Spleen (tissue), 11 donors: ENCODE data around the gene ENPP6. TPM values are rescaled to one million over a fixed set of nuclear protein-coding genes. Genes with fewer than 3 reads are reported as not detected.
A peak's percentile ranks its signal among the peaks of the same experiment; 100 is the strongest.

Source experiments
- DNase-seq: peaks from one replicate; pipeline ENCODE4 v3.0.0-alpha.2; 2020
- H3K27ac ChIP-seq, 8 donors: fragments of 200-600 bp; sonication (generic) in 7 of 8; 1 replicate in 4 of 8; 2 replicates in 4 of 8; pipeline versions ENCODE4 v1.5.0 to v1.8.0; 2016 to 2021; ENCODE audit warnings: inconsistent platforms in 4 of 8, mild to moderate bottlenecking in 4 of 8, moderate library complexity in 1 of 8
- H3K27me3 ChIP-seq, 7 donors: fragments of 200-600 bp; sonication (generic) in 6 of 7; replicated peaks in 1 of 7; 1 replicate in 4 of 7; 2 replicates in 3 of 7; pipeline versions ENCODE4 v1.5.0 to v1.8.0; 2016 to 2021; ENCODE audit warnings: inconsistent platforms in 3 of 7, mild to moderate bottlenecking in 1 of 7
- H3K36me3 ChIP-seq, 6 donors: fragments of 200-600 bp; sonication (generic) in 5 of 6; 1 replicate in 4 of 6; 2 replicates in 2 of 6; pipeline versions ENCODE4 v1.5.0 to v1.8.0; 2016 to 2021; ENCODE audit warnings: inconsistent platforms in 2 of 6
- H3K4me1 ChIP-seq, 6 donors: fragments of 200-600 bp; sonication (generic) in 5 of 6; 1 replicate in 3 of 6; 2 replicates in 3 of 6; pipeline versions ENCODE4 v1.5.0 to v1.8.0; 2016 to 2021; ENCODE audit warnings: inconsistent platforms in 3 of 6
- H3K4me3 ChIP-seq, 8 donors: fragments of 200-600 bp; sonication (generic) in 7 of 8; 1 replicate in 4 of 8; 2 replicates in 4 of 8; pipeline versions ENCODE4 v1.5.0 to v1.8.0; 2016 to 2021; ENCODE audit warnings: inconsistent platforms in 4 of 8, mild to moderate bottlenecking in 4 of 8, moderate library complexity in 2 of 8
- H3K9me3 ChIP-seq, 8 donors: fragments of 200-600 bp; sonication (generic) in 7 of 8; 1 replicate in 4 of 8; 2 replicates in 4 of 8; pipeline versions ENCODE4 v1.5.0 to v1.8.0; 2016 to 2021; ENCODE audit warnings: inconsistent platforms in 4 of 8
- POLR2A ChIP-seq, 3 donors: fragments of 450-650 bp; IDR thresholded peaks; one replicate each; pipeline ENCODE4 v1.5.1; 2017; ENCODE audit warnings: antibody characterized with exemption in 3 of 3, mild to moderate bottlenecking in 1 of 3
- POLR2AphosphoS5 ChIP-seq, 3 donors: sonication (generic); formaldehyde crosslinking; IDR thresholded peaks; one replicate each; pipeline ENCODE4 v1.5.1; 2017; ENCODE audit warnings: antibody characterized with exemption in 3 of 3
- WGBS, 5 donors: extraction: QIAGEN DNeasy Blood & Tissue Kit in 3 of 5; methylation state at CpG; one replicate each; pipeline versions ENCODE4 v1.1.5 to v1.1.7; 2013 to 2018; 5-methylcytosine and 5-hydroxymethylcytosine counted together
- intact Hi-C: fragments of 100-400 bp; cut with DNase I; formaldehyde crosslinking; loops from one replicate; pipeline ENCODE4 v1.15.0; 2023; ENCODE audit warnings: low total_unique reads
- polyA plus RNA-seq, 3 donors: library from polyadenylated mRNA; stranded (reverse); fragments of 200-250 nt; gene quantifications; one replicate each; pipeline ENCODE4 v1.2.1, GENCODE V29; 2013
- total RNA-seq, 7 donors: library from RNA; depleted of rRNA in 3 of 7; stranded (reverse); fragments of >200 nt in 3 of 7; fragmentation: NEBNext Ultra II Directional in 4 of 7; extraction: Animal tissue kit (Norgen Biotek cat#: 25700) in 4 of 7; gene quantifications; one replicate each; pipeline versions ENCODE4 v1.1.0 to v1.2.1, GENCODE V29; 2016 to 2021
- TF ChIP-seq, protein P1 (sequence below), 11 experiments: fragments of 200-600 bp in 7 of 11; fragments of 450-650 bp in 4 of 11; sonication (generic) in 4 of 11; IDR thresholded peaks in 8 of 11; conservative IDR thresholded peaks in 3 of 11; 1 replicate in 7 of 11; 2 replicates in 4 of 11; pipeline versions ENCODE4 v1.4.0 to v1.8.0; 2016 to 2021; ENCODE audit warnings: antibody characterized with exemption in 11 of 11, inconsistent platforms in 4 of 11, mild to moderate bottlenecking in 1 of 11
- donor health status: healthy with polysubstance abuse.
- donor health status: DM: no; HTN: no; CAD: no; lungs with moderate emphysema.
- donor health status: DM: no; HTN: no; CAD: no.
- donor health status: Bipolar disorder and iron deficiency.
- donor health status: healthy.
- donor health status: DM: no; HTN: no; CAD: no.
- donor health status: DM: yes; HTN: yes; CAD: no.

Gene ENPP6
- total and polyA plus RNA-seq, 10 donors, result 0.23 to 2.4 (median 1.1) TPM

DNA sequence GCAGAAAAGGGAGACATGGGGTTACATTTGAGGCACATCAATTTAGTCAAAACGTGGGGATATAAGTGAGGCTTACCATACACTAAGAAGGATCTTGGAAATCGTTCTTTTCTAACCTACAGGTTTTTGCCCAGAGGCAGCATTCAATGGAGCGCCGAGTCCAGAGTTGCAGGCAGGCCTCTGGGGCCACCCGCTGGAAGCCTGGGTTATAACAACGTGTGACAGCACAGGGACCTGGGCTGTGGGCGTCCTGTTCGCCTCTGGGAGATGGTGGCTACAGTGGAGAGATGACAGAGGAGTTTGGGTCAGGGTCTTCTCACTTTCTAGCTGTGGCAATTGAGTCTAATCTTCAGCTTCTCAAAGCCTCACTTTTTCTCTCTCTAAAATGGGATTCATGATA lies 53.9 kb downstream of the ENPP6 start:
- 6 to 38% (median 30%) methylated on average over 8 of the region's 8 CpGs for WGBS, 5 donors
- Histone ChIP-seq H3K36me3 (no peaks in the 10 kb centered on the region), H3K4me1 (peaks cover 3 to 11% (median 8%) of the 10 kb centered on the region in 6 donors), H3K4me3 (no peak overlapping the region), H3K27ac (no peak overlapping the region), H3K27me3 (peaks cover 0 to 69% (median 5%) of the 10 kb centered on the region in 7 donors), H3K9me3 (no peaks in the 10 kb centered on the region)
- DNase-seq, result no peak
- intact Hi-C loops, result no loop called here
- TF ChIP-seq POLR2AphosphoS5 (IDR thresholded peaks at IDR 0.05), result no peak
- TF ChIP-seq, protein P1, sequence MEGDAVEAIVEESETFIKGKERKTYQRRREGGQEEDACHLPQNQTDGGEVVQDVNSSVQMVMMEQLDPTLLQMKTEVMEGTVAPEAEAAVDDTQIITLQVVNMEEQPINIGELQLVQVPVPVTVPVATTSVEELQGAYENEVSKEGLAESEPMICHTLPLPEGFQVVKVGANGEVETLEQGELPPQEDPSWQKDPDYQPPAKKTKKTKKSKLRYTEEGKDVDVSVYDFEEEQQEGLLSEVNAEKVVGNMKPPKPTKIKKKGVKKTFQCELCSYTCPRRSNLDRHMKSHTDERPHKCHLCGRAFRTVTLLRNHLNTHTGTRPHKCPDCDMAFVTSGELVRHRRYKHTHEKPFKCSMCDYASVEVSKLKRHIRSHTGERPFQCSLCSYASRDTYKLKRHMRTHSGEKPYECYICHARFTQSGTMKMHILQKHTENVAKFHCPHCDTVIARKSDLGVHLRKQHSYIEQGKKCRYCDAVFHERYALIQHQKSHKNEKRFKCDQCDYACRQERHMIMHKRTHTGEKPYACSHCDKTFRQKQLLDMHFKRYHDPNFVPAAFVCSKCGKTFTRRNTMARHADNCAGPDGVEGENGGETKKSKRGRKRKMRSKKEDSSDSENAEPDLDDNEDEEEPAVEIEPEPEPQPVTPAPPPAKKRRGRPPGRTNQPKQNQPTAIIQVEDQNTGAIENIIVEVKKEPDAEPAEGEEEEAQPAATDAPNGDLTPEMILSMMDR (IDR thresholded peaks at IDR 0.05 in 8 of 11, conservative IDR thresholded peaks at IDR 0.05 in 3 of 11), result peak in 7 of 11 experiments; percentile 21 to 55 (median 47)

DNA sequence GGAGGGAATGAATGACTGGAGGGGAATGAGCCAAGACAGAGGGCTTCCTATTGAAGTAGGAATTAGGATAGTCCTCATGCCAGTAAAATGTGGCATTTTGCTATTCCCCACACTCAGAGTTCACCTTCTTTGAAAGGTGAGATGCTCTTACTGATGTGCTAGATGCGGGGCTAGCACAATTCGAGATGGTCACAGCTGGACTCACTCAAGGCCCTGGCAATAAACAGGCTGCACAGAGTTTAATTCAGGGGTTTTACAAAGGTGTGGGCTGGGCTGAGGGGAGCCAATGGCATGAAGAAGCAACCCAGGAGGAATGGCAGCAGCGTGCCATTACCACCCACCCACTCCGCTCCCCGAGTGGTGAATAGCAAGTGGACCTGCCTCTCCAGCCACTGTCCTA lies 55.1 kb downstream of the ENPP6 start:
- TF ChIP-seq POLR2AphosphoS5 (IDR thresholded peaks at IDR 0.05), result no peak
- TF ChIP-seq POLR2A (IDR thresholded peaks at IDR 0.05), result no peak
- TF ChIP-seq, protein P1 (IDR thresholded peaks at IDR 0.05 in 8 of 11, conservative IDR thresholded peaks at IDR 0.05 in 3 of 11), result no peak
- Histone ChIP-seq H3K27me3 (peaks cover 0 to 63% (median 5%) of the 10 kb centered on the region in 7 donors), H3K27ac (no peak overlapping the region), H3K4me3 (no peak overlapping the region), H3K36me3 (no peaks in the 10 kb centered on the region), H3K9me3 (no peaks in the 10 kb centered on the region), H3K4me1 (no peaks in the 10 kb centered on the region)
- no peak for DNase-seq
- 82 to 89% (median 85%) methylated on average over 5 of the region's 5 CpGs for WGBS, 5 donors
- intact Hi-C loops, result no loop called here

DNA sequence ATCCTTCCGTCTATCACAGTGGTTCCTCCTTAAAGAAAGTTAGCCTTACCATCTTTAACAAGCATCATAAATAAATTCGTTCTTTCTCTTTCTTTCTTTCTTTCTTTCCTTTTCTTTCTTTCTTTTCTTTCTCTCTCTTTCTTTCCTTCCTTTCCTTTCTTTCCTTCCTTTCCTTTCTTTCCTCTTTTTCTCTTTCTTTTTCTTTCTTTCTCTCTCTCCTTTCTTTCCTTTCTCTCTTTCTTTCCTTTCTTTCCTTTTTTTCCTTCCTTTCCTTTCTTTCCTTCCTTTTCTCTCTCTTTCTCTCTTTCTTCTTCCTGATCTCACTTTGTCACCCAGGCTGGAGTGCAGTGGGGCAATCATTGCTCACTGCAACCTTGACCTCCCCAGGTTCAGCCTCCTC lies 60.4 kb downstream of the ENPP6 start:
- Histone ChIP-seq H3K9me3 (no peaks in the 10 kb centered on the region), H3K27me3 (peaks cover 0 to 28% (median 3%) of the 10 kb centered on the region in 7 donors), H3K4me1 (no peaks in the 10 kb centered on the region), H3K4me3 (no peak overlapping the region), H3K27ac (no peak overlapping the region), H3K36me3 (no peaks in the 10 kb centered on the region)
- TF ChIP-seq POLR2A (IDR thresholded peaks at IDR 0.05) (no peak), POLR2AphosphoS5 (IDR thresholded peaks at IDR 0.05) (no peak)
- TF ChIP-seq, protein P1 (IDR thresholded peaks at IDR 0.05 in 8 of 11, conservative IDR thresholded peaks at IDR 0.05 in 3 of 11), result no peak
- DNase-seq, result no peak
- 56 to 84% (median 79%) methylated on average over 2 of the region's 2 CpGs for WGBS, 5 donors
- intact Hi-C loops, result no loop called here

DNA sequence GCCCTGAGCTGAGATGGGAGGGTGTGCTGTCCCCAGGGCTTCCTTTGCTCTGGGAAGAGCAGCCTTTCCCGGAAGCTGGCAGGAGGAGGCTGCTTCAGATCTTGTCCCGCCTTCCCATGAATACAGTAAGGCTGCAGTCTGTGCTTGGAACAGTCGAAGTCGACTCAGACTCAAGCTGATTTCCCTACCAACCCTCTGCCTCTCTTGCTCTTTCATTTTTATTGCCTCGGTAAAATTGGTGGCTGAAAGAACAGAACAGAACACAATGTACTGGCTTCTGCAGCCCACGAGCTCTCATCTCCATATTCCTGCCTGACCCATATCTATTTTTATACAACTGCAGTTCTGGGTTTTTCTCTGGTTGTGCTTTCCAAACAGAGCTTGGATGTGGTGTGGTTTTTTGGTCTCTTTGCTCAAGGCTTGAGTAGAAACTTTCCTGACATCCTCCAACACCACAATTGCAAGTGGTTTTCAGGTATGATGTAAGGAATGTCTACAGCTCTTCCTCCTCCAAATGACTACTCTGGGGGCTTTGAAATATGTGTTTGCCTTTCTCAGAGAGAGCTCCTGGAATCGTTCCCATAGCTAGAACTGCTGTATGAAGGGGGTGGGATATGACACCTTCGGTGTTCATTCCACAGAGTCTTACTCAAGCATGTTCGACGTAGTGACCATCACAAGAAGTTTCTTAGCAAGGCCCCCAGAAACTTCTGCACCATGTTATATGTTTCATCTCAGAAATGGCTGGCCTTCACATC lies 61.3 kb downstream of the ENPP6 start:
- intact Hi-C loops, result no loop called here
- 64 to 82% (median 73%) methylated on average over 10 of the region's 10 CpGs for WGBS, 5 donors
- H3K36me3 ChIP-seq, result no peaks in the 10 kb centered on the region
- H3K27ac ChIP-seq, result peak overlapping the region in 2 of 8 donors; percentile 3 to 24
- no peaks in the 10 kb centered on the region for H3K9me3 ChIP-seq
- peaks cover 0 to 27% (median 3%) of the 10 kb centered on the region in 7 donors for H3K27me3 ChIP-seq
- TF ChIP-seq POLR2AphosphoS5 (IDR thresholded peaks at IDR 0.05), result no peak
- TF ChIP-seq POLR2A (IDR thresholded peaks at IDR 0.05), result no peak
- TF ChIP-seq, protein P1 (IDR thresholded peaks at IDR 0.05 in 8 of 11, conservative IDR thresholded peaks at IDR 0.05 in 3 of 11), result no peak
- no peak for DNase-seq
- H3K4me3 ChIP-seq, result no peak overlapping the region
- no peaks in the 10 kb centered on the region for H3K4me1 ChIP-seq
